GM19397 (cell line): Measurements from ENCODE around the gene RAPGEF5.

Experiments used
- ATAC-seq: cut with Tn5 transposase; IDR thresholded peaks from one replicate; pipeline ENCODE4 v1.9.1; 2021; ENCODE audit warnings: mild to moderate bottlenecking, moderate library complexity; ENCODE audit not compliant: unreplicated experiment

The RAPGEF5 gene

DNA sequence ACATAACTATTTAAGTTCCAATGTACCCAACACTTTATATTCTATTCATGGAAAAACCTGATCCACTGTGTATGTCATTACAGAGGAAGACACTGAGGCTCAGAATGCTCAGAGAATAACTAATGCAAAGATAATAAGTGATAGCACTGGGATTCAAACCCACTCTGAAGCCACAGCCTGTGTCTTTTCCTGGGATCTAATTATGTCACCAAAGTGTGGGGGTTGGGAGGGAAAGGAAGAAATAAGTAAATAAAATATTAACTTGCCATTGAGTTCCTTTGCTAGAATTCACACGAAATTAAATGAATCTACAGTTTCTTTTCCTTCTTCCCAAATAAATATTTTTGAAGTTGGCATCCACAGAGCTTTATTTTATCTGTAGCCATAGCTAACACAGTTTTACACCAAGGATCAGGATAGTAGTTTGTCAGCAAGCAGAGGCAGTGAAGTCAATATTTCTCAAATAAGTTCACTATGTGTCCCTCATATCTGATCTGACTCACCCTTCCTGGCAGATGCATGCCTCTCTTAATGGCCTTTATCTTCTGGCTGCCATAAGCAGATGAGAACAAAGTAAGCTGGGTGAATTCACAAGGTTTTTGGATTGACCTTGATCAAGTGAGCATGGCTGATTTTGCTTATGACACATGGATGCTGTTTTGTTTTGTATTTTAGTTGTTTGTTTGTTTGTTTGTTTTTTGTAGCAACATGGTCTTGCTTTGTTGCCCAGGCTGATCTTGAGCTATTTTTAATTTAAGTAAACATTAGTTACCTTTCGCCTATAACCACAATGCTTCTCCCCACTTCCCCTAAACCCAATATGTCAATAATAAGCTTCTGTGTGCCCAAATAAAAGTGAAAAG lies 6.3 kb downstream of the RAPGEF5 start:
- ATAC-seq = peak; percentile 57

DNA sequence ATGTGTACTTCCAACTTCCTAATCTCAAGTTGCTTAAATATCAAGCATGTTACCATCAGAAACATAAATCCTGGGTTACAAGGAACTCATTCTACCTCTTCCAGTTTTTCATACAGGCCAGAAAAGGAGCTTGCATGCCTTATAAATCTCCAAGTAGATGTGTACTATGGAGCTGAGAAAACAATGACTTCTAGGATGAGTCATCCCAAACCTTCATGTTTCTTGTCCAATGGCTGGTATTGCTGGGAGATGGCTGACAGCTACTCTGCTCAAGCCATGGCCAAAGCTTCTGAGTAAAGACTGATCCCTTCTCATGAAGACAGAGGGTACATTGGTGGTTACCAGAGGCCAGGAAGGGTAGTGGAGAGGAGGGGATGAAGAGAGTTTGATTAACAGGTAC lies 8.6 kb downstream of the RAPGEF5 start:
- no peak for ATAC-seq

DNA sequence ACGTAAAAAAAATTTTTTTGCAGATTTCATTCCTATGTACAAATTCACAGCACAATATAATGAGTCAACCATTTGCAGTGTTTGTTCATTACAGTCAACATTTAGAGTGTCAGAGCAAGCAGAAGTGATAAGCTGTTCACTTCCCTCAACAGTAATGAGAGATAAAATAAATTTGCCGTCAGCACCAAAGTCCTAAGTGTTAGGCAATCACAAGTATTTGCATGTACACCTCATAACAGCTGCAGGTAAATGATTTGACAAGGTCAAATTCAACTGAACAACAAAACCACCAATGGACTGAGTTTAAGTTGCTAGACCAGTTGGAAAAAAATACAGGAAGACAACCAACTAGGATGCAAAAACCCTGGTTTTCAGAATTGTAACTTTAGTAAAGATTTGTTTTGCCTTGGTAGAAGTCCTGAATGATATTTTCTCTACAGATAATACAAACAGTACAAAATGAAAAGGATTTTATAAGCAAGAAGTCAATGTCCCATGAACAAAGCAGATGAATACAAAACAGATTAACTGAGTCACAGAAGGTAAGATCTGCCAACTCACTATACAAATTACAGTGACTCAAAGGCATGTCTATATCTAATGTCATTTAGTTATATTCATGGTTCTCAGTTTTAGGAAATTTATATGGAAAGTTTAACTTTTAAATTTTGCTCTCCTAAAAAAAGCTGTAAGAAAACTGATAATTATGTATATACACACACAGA lies 10.4 kb downstream of the RAPGEF5 start:
- ATAC-seq = no peak

DNA sequence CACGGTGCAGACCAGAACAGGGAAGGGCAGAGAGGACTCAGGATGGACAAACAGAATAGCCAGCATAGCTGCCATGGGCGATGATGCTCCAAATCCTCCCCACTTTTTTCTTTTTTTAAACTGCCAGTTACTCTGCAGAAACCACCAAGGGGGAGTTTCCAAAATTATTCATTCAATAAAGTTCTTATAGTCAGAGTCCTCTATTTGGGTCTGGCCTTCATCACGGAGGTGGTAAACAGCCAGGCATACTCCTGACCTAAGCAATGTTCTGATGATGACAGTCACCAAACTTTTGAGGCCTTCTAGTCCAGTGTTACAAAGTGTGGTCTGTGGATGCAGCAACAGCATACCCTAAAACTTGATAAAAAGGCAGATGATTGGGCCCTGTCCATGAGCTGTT lies 12.3 kb downstream of the RAPGEF5 start:
- no peak for ATAC-seq

DNA sequence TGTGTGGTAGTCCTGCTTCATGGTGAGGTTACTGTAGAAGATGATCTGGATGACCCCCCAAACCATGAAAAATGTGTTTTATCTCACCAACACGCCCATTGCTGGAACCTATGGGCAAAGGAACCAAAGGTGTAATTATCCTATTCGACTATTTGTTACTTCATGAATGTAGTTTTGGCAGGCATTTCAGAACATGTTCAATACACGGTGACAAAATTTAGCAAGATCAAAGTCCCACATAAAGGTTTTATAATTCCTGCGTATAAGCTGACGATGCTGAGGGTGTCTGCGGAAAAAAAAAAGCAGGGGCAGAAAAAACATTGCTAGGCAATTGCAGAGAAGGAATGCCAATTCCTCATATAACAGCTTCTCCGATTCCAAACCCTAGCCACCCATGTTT lies 13.3 kb downstream of the RAPGEF5 start:
- no peak for ATAC-seq

DNA sequence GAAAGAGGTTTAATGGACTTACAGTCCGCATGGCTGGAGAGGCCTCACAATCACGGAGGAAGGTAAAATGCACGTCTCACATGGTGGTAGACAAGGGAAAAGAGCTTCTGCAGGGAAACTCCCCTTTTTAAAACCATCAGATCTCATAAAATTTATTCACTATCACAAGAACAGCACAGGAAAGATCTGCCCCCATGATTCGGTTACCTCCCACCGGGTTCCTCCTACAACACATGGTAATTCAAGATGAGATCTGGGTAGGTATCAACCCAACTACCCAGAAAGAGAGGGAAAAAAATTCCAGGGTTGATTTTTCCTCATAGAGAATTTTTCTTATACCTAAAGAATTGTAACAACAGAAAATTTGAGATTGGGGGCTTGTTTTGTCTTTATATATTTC lies 13.9 kb downstream of the RAPGEF5 start:
- no peak for ATAC-seq

DNA sequence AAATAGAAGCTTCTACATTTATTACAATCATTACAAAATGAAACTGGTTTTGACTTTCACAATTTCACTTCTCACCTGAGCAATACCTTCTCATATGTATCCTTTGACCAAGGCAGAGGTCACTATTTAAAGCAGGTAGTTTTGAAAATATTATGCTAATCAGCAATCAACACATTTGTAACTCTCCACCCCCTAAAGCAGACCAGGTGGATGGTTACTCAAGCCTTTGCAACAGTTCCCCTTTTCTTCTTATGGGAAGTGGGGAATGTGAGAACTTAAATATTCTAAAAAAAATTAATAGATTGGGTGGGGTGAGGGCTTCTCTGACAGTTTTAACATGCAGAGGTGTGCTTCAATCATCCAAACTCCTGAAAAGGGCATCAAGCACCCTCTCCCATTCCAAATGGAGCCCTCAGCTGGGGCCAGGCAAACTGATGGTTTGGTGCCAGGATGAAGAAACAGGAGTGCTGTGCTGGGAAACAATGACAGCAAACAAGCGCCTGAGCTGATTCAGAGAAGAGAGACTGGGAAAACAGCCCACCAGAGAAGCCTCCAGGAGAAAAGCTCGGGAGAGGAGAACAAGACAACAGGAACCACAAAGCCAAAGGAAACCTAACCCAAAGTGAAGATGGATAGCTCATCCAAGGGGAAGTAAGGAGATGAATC lies 17.1 kb downstream of the RAPGEF5 start:
- ATAC-seq = no peak

DNA sequence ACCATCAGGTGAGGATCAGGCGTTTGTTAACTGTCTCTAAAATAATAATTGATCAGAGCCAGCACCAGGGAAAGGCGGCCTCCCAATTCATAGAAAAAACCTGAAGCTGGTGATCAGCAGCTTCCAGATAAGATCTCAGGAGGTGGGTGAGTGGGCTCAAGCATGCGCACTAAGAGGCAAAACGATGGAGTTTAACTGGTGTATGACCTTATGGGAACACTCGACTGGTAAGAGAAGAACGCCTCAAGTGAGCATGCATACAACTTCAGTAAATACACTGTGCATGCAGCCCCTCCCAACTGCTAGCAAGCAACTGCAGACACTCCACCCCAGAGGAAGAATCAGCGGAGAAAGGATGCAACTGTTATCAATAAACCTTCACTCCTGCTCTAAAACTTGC lies 18.1 kb downstream of the RAPGEF5 start:
- no peak for ATAC-seq

DNA sequence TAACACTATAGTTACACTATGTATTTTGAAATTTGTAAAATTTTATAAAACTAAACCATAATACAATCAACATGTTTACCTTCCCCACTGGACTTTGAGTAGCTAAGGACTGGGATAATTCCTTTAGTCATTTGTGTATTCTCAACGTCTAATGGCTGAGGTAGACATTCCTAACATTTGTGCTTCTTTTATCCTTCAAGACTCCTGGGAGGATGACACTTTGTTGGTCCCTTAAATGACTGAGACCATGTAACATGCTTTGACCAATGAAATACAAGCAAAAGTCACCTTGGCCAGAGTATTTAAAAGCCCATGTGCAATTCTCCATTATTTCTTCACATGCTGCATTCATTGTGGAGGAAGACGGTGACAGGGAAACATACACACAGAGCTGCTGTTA lies 18.5 kb downstream of the RAPGEF5 start:
- ATAC-seq = no peak

DNA sequence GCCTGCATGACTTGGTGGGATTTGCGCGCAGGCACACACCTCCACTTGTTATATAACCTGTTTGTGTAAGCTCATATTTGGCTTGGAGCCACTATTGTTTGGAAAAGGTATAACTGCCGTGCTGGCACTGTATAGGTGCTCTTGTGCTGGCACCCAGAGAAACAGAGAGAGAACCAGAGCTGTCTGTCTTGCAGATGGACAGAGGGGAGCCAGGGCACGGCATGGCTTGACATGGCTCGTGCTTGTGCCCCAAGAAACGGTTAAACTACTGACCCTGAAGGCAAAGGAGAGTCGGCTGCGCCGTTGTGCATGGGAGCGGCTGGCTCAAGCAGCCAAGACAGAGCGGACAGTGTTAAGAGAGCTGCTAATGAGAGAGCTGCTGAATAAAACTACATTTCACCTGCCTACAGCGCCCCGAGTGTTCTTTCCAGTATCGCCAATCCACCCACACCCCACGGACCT lies 23.2 kb downstream of the RAPGEF5 start:
- ATAC-seq = no peak

DNA sequence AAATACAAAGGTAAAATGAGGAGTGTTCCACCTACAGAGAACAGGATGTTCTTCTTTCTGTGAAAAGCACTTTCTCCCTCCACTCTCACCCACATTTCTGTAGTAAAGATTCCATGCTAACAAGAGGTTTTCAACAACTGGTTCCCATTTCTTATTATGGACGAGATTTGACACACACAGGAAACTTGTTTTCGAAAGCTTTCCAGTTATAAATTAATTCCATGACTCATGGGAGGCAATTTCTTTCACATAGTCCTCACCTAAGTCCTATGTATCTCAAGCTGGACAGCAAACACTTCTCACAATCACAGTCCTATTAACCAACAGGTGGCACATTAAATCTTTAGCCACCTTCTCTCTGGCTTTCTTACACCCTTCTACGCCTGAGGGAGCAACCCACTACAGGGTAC lies 24.5 kb downstream of the RAPGEF5 start:
- ATAC-seq = no peak

DNA sequence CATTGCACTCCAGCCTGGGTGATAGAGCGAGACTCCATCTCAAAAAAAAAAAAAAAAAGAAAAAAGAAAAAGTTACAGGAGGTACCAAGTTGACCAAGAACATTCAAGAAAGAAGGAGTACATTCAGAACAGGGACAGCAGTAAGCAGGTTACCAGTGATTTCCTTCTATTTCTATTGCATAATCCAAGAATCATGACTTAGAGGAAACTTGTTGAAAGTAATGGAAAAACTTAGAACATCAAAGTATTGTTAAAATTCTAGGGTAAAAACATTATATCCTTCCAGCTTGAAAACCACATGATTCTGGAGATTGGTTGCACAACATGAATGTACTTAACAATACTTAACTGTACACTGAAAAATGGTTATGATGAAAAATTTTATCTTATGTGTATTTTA lies 25.2 kb downstream of the RAPGEF5 start:
- ATAC-seq = no peak

DNA sequence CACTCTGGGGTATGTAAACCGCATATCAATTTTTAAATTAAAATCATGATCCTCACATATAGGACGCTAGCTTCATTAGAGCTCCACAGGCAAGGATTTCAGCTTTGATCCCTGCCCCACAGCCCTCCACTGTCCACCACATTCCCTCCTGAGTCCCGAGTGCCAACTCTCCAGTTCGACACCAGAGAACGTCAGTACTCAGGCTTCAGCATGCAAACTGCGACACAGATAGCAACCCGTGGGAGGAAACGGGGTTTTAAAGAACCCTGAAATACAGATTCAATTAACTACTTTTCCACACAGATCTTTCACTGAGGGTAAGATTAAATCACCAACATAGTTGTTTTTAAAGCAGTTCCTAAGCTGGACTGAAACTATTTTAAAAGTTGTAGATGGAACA lies 26.1 kb downstream of the RAPGEF5 start:
- no peak for ATAC-seq

DNA sequence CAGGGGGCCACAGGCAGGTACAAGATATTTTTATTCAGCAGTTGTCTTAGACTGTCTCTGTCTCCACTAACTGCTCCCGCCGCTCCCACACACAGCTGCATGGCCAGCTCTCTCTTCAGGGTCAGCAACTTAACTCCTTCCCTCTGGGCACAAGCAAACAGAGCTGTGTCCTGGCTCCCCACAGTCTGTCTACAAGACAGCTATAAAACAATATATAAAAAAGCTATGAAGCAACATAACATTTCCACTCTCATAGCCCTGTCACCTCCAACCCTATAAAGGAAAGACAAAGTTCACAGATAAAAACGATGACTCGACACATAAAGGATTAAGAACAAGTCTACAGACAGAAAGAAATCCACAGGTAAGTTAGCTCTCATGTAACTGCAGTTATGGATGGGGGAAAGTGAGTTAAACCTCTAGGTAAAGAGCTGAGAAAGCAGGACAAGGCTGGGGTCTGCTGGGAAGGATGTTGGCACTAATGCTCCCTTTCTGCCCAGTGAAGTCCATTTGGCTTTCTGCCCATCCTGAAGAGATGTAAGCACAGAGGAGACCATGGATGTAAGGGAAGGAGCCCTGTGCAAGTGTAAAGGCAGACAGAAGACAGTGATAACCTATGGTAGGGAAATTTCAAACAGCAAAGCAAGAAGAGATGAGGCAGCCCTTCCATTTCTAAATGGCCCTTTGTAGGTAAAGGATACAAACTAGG lies 27.0 kb downstream of the RAPGEF5 start:
- no peak for ATAC-seq

DNA sequence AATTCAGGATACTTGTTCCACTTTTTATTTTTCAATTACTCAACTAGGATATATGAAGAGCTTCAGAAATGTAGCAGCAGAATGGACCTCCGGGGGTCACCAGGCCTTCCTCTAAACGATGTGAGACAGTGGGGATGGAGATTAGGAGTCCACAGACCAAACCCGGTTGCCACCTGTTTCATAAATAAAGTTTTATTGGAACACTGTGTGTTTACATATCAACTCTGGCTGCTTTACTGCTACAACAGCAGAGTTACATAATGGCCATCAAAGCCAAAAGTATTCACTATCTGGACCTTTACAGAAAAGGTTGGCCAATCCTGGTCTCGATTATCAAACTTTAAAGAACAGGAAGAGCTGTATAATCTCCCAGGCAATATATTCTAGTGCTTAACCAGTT lies 30.8 kb downstream of the RAPGEF5 start:
- ATAC-seq = no peak

DNA sequence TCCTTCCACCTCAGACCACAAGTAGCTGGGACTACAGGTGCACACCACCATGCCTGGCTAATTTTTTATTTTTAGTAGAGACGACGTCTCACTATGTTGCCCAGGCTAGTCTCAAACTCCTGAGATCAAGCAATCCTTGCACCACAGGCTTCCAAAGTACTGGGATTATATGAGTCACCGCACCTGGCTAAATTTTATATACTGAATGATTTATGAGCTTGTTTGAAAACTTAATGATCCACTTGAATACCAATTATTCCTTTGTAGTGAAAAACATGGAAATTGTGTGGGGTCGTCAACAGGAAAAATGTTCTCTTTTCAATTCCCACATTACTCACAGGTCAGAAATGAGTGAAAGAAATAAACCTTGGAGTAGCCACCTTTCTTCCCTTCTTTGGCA lies 31.3 kb downstream of the RAPGEF5 start:
- no peak for ATAC-seq

DNA sequence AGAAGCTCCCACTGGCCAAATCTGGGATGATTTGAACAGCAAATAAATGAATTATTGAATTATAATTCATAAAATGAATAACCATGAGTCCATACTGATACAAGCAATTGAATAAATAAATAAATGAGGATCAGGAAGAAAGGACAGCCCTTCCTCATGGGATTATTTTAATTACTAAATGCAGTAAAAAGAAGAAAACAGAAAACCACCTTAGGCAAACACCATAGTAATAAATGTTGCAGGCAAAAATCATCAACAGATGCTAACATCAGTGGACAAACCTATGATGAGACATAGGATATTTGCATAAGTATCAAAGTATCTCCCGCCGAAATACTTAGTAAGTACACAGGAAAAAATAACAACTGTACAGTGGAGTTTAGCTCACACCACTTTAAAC lies 33.2 kb downstream of the RAPGEF5 start:
- no peak for ATAC-seq

DNA sequence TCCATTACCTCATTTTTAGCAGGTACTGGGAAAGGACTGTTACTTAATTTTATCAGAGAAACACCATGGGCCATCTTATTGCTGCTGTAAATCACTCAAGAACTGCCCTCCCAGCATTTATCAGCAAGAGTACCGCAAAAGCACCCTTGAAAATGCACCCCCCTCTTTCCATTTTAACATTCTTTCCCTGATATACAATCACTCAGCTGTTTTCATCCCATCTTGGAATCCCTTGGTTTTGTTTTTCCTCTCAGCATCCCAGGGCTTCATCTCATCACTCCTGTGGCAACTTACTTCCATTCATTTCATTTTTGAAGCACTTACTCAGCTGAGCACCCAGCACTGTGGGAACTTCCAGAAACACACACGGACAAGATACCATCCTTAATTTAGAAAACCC lies 36.5 kb downstream of the RAPGEF5 start:
- no peak for ATAC-seq

DNA sequence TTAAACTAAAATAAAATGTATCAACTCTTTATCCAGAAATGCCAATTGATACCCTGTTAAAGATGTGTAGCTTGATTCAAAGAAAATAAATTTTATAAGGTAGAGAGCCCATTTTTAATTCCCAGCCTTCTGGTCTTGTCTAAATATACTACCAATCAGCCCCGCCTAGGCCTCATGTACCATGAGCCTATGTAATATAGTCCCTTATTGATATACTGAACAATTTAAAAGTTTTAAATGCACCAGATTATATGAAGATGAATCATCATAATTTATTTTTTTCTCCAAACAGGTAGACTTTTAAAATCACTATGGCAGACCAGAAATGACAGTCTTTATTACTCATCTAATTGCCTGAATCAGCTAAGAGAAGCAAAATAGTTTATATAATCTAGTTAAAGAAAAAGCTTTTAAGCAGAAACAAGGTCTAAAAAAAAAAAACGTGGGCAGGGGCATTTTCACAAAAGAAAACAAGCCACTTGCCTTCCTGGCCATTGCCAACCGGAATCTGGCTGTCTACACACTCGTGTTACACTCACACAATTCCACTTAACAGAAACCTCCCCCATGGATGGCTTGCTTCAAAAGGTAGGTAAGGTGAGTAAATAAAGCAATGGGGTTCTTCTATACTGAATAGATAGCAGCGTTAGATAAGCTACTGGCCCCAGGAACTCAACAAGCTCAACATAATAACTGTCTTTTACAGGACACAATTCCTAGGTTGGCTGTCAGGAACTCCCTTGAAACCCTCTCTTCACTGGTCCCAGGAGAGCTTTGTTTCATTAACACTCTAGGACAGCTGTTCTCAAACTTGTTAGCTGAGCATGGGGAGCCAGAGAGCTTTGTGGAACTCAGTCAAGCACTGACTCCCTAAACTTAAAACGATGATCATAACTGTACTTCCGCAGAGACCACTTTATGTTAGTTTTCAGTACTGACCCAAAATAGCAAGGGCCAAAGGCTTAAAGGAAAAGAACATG lies 37.2 kb downstream of the RAPGEF5 start:
- no peak for ATAC-seq

DNA sequence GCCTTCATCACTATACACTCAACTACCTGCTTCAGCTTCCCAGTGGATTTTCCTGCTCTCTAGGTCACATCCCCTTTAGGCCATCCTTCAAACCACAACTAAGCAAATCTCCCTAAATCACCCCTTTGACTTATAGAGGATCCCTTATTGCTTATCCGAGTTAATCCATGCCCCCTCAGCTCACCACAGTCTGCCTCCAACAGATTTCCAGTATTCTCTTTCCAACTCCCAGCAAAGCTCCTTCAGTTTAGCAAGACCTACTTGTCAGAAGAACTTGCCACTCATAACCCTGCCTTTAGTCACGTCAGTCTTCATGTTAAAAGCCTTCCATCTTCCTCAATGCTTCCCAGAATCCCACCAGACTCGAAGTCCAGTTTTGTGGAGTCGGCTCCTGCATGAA lies 38.6 kb downstream of the RAPGEF5 start:
- ATAC-seq = no peak
